ENCODE data around the gene PITPNC1. TPM values are rescaled to one million over a fixed set of nuclear protein-coding genes. Genes with fewer than 3 reads are reported as not detected.
A peak's percentile ranks its signal among the peaks of the same experiment; 100 is the strongest.
"Not testable (repeated sequence)": the region's sequence is repeated elsewhere in the genome, so short reads cannot be mapped to it uniquely, and the experiment has no call there.

The PITPNC1 gene
- total and polyA plus RNA-seq, 12 donors, result 6.6 to 28.0 (median 11.5) TPM

DNA sequence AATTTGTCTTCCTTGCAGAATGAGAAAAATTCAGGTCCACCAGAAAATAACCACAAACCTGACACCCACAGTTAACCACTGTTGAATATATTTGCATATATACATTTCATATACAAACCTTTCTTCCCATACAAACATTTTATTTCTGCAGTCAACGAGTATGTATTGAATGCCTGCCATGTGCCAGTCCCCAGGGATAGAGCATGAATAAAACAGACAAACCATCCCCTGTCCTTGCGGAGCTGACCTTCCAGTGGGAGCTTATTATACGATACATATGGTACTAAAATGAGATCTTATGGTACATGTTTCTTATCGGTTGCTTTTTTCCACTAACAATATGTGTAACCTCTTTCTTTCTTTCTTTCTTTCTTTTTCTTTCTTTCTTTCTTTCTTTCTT lies 116.7 kb downstream of the PITPNC1 start:
- Histone ChIP-seq H3K27ac (peak overlapping the region in 2 of 10 donors; percentile 63 to 79), H3K4me1 (peaks cover 0 to 50% (median 36%) of the 10 kb centered on the region in 9 donors), H3K9me3 (peaks cover 0 to 5% (median 0%) of the 10 kb centered on the region in 11 donors), H3K36me3 (no peaks in the 10 kb centered on the region), H3K27me3 (no peaks in the 10 kb centered on the region), H3K4me3 (no peak overlapping the region)
- DNase-seq, result no peak
- no peak for ATAC-seq
- intact Hi-C loops (cut with DNase I), result loop anchor here in 6 of 10 donors (5.0 to 10.0 kb wide), 5 partner anchors 51 to 117 kb away; partner anchors contain the start of gene PITPNC1 (in 1 of the 6)
- no peak for TF ChIP-seq CTCF (IDR thresholded peaks at IDR 0.05)
- WGBS, 2 donors, result 53 to 58% methylated on average over 4 of the region's 4 CpGs

DNA sequence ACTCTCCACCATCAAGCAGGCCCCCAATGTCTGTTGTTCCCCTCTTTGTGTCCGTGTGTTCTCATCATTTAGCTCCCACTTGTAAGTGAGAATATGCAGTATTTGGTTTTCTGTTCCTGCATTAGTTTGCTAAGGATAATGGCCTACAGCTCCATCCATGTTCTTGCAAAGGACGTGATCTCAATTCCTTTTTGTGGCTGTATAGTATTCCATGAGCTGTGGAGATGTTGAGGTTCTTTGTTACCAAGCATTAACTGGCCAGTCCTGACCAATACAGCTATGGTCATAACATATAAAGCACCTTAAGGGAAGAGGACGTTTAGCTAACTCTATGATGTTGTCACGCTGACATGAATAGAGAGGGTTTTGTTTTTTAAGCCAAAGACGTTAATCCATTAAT lies 118.5 kb downstream of the PITPNC1 start:
- not testable (repeated sequence) for H3K27me3 ChIP-seq, H3K9me3 ChIP-seq, DNase-seq, ATAC-seq, H3K4me3 ChIP-seq, H3K27ac ChIP-seq, H3K36me3 ChIP-seq
- intact Hi-C loops (cut with DNase I), result loop anchor here in 3 of 10 donors (10.0 kb wide), 2 partner anchors 49 to 109 kb away; no protein-coding TSS in a partner anchor
- H3K4me1 ChIP-seq, result peaks cover 0 to 40% (median 32%) of the 10 kb centered on the region in 9 donors
- WGBS, 2 donors, result 94 to 95% methylated on average over 5 of the region's 5 CpGs

DNA sequence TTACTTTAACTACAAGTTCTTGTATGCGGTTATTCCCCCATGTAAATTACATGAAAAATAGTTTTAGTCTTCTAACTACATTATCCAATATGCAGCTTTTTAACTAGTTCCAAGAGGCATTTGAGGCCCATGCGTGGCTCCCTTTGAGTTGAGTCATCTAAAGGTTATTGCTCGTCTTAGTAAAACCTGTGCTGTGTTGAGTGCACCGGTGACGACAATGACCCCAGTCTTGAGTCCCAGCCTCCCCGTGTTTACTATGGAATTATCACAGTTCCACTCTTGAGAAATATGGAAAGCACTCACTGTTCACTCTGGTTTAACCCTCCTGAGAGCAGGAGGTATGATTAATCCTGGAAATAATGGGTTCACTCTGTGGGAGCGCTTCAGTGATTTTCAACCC lies 119.2 kb downstream of the PITPNC1 start:
- WGBS, 2 donors, result 71 to 77% methylated on average over 7 of the region's 7 CpGs
- Histone ChIP-seq H3K9me3 (peaks cover 0 to 5% (median 0%) of the 10 kb centered on the region in 11 donors), H3K27ac (no peak overlapping the region), H3K27me3 (no peaks in the 10 kb centered on the region), H3K4me1 (peaks cover 0 to 32% (median 24%) of the 10 kb centered on the region in 9 donors), H3K36me3 (no peaks in the 10 kb centered on the region), H3K4me3 (no peak overlapping the region)
- no peak for TF ChIP-seq CTCF (IDR thresholded peaks at IDR 0.05)
- ATAC-seq (no peak), DNase-seq (no peak)
- intact Hi-C loops (cut with DNase I), result loop anchor here in 3 of 10 donors (10.0 kb wide), 2 partner anchors 49 to 109 kb away; no protein-coding TSS in a partner anchor

DNA sequence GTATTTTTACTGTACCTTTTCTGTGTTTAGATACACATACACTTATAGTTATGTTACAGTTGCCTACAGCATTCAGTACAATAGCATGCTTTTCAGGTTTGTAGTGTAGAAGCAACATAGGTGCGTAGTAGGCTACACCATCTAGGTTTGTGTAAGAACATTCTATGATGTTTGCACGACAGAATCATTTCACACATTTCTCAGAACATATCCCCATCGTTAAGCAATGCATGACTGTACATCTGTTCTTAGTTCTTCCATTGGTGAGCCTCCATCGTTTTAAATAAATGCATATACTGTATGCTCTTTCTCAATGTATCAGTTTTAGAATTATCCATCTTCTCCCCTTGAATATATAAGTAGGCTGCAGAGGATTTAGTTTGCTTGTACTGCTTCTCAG lies 122.6 kb downstream of the PITPNC1 start:
- intact Hi-C loops (cut with DNase I), result loop anchor here in 3 of 10 donors (10.0 kb wide), 3 partner anchors 45 to 195 kb away; no protein-coding TSS in a partner anchor
- TF ChIP-seq CTCF (IDR thresholded peaks at IDR 0.05), result no peak

GRCh38 chr17:67500261-67500660 lies 123.2 kb downstream of the PITPNC1 start:
- DNase-seq (no peak), ATAC-seq (no peak)
- no peak for TF ChIP-seq CTCF (IDR thresholded peaks at IDR 0.05)
- no peaks in the 10 kb centered on the region for H3K36me3 ChIP-seq
- peaks cover 0 to 31% (median 0%) of the 10 kb centered on the region in 9 donors for H3K4me1 ChIP-seq
- intact Hi-C loops (cut with DNase I), result loop anchor here in 1 of 10 donors (10.0 kb wide), 1 partner anchor 195 kb away; no protein-coding TSS in a partner anchor
- no peak overlapping the region for H3K4me3 ChIP-seq
- WGBS, 2 donors, result 55 to 63% methylated on average over 2 of the region's 2 CpGs
- H3K9me3 ChIP-seq, result peaks cover 0 to 5% (median 0%) of the 10 kb centered on the region in 11 donors
- no peaks in the 10 kb centered on the region for H3K27me3 ChIP-seq
- H3K27ac ChIP-seq, result no peak overlapping the region

More for the DNA sequence above, 122.6 kb downstream of the PITPNC1 start:
- H3K36me3 ChIP-seq, result no peaks in the 10 kb centered on the region
- H3K9me3 ChIP-seq, result peaks cover 0 to 5% (median 0%) of the 10 kb centered on the region in 11 donors
- no peaks in the 10 kb centered on the region for H3K27me3 ChIP-seq
- no peak for ATAC-seq
- no peak overlapping the region for H3K4me3 ChIP-seq
- H3K27ac ChIP-seq, result no peak overlapping the region
- 92 to 94% methylated on average over 4 of the region's 4 CpGs for WGBS, 2 donors
- DNase-seq, result no peak
- peaks cover 0 to 31% (median 0%) of the 10 kb centered on the region in 9 donors for H3K4me1 ChIP-seq
